ENCODE measurements around the gene ARHGAP4.

Gene ARHGAP4

DNA sequence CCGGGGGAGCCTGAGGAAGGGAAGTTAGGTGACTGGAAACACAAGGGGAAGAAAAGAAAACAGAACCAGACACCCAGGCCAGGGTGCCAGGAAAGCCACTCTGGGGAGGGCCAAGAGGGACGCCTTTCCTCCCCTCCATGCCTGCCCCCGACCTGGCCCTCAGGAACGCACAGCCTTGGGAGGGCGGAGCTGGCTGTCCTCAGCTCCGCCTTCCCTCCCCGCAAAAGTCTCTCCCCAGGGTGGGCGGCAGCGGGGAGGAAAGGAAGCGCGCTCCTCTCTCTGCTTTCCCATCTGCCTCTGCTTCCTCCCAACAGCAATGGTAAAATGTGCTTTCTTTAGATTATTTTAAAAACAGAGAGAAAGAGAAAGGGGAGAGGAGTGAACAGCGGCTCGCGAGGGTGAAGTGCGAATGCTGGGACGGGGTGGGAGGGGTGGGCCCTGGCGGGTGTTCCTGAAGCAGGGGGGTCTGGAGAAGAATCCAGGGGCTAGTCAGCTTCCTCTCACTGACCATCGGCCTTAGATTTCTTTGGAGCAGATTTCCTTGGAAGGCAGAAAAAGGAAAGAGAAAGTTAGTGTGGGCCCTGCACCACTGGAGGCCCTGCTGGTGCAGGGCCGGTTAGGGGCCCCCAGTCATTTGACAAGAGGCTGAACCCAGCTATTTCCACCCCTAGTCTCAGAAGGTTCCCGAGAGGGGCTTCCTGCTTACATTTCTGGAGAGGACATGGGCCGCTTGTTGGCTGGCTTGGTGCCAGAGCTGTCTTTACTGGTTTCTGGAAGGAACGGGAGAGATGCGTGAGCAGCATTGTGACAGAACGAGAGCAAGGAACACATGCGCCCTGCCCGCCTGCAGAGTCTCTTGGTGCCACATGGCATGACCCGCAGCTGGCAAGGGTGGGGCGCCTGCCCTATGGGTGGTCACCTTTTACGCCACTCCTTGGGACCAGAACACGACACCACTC is 23.1 kb upstream of the ARHGAP4 start:
- Histone ChIP-seq H3K9ac (ENCODE audit: low read length) (no peak overlapping the region), H3K4me3 (ENCODE audit: low read length) (no peak overlapping the region), H3K27me3 (ENCODE audit: control insufficient read depth, insufficient read depth, low read length) (no peaks in the 10 kb centered on the region), H3K9me3 (ENCODE audit: control insufficient read depth, low read length) (no peaks in the 10 kb centered on the region), H3K36me3 (ENCODE audit: control insufficient read depth, insufficient read depth, low read length) (peaks cover 17% of the 10 kb centered on the region), H3K4me1 (ENCODE audit: control insufficient read depth, insufficient read depth, low read length) (peaks cover 3% of the 10 kb centered on the region)

DNA sequence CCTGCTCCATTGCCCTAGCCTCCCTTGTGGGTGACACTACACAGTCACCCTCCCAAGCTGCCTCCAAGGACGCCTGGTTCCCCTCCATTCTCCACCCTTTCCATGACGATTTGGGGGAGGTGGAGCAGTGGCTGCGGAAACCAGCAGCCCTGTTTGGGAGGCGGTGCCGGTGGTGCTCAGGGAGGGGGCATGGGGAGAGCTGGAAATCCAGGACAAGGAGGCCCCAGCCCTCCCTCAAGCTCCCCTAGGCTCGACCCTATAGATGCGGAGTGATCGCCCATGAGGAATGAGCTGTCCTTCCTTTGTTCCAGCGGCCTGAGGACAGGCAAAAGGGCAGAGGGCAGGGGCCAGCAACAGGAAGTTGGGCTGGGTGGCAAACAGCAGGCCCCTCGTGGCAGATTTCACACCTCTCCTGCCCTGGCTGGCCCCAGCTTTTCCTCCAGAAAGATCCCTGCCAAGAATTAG is 22.0 kb upstream of the ARHGAP4 start:
- H3K9ac ChIP-seq (ENCODE audit: low read length), result no peak overlapping the region
- no peaks in the 10 kb centered on the region for H3K27me3 ChIP-seq (ENCODE audit: control insufficient read depth, insufficient read depth, low read length)
- H3K9me3 ChIP-seq (ENCODE audit: control insufficient read depth, low read length), result no peaks in the 10 kb centered on the region
- H3K4me3 ChIP-seq (ENCODE audit: low read length), result no peak overlapping the region
- peaks cover under 1% of the 10 kb centered on the region for H3K4me1 ChIP-seq (ENCODE audit: control insufficient read depth, insufficient read depth, low read length)
- peaks cover 16% of the 10 kb centered on the region for H3K36me3 ChIP-seq (ENCODE audit: control insufficient read depth, insufficient read depth, low read length)

DNA sequence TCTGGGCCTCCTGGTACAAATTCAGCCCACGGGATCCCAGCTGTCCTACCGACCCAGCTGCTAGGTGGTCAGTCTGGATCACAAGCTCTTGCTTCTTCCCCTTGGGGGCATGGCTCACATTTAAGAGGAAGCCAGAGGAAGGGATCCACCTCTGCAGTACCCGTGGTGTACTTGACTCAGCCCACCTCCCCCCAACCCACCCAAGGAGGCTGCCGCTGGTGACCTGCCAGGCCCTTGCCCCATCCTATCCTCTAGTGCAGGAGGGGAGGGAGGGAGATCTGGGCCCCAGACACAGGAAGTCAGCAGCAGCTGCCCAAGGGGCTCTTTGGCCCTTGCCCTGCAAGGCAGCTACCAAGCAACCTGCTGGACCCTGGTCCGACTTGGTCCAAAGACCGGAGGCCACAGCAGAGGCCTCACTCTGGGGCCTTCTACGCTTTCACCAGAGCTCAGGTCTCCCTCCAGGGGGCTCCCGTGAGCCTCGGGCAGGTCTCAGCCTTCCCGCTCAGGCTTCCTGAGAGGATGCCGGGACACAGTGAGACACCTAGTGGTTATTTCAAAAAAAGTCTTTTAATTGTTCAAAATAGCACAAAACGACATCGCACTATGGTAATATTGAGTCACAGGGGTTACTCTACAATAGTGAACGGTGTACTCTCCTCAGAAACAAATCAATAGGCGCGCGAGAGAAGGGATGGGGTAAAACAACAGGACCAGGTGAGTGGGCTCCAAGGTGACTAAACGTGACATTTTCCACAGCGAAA is 21.1 kb upstream of the ARHGAP4 start:
- H3K9me3 ChIP-seq (ENCODE audit: control insufficient read depth, low read length), result no peaks in the 10 kb centered on the region
- H3K9ac ChIP-seq (ENCODE audit: low read length), result no peak overlapping the region
- no peaks in the 10 kb centered on the region for H3K27me3 ChIP-seq (ENCODE audit: control insufficient read depth, insufficient read depth, low read length)
- no peak overlapping the region for H3K4me3 ChIP-seq (ENCODE audit: low read length)
- H3K36me3 ChIP-seq (ENCODE audit: control insufficient read depth, insufficient read depth, low read length), result peaks cover 7% of the 10 kb centered on the region
- no peaks in the 10 kb centered on the region for H3K4me1 ChIP-seq (ENCODE audit: control insufficient read depth, insufficient read depth, low read length)

DNA sequence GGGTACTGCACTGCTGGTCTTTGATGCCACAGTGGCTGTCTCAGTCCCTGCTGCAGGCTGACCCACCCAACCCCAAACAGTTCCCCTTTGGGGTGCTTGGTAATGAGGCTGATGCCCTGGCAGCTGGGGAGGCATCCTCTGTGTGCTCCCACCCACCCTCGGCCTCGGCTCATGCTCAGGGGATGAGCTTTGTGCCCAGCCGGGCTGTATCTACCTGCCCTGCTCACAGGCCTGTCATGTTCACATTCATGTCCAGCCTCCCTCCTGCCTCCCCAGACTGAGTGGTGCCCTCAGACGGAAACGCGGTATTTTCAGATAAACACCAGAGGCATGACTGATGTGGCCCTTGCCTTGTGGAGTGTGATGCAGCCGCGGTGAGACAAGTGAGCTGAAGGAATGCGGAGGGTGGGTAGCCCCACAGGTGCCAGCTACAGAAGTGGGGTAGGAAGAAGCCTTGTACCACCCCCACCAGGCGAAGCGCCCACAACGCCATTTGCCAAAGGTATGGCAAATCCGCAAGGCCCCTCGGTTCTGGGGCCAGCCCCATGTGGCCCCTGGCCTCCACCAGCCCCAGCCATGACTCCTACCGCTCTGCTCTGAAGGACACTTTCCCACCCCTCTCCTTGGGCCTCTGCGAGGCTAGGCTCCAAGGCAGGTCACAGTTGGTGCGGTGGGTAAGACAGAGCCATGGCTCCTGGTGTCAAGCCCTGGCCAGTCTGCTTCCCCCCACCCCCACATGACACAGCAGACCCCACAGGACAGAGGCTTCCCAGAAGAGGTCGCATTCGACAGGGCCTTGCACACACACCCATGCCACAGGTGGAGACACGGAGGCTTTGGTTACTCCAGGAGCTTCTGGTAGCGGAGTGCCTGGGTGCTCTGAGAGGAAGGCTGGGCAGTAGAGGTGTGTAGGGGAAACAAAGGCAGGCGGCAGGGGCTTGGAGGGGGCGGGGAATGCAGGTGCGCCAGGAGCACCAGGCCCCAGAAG is 20.2 kb upstream of the ARHGAP4 start:
- Histone ChIP-seq H3K9me3 (ENCODE audit: control insufficient read depth, low read length) (no peaks in the 10 kb centered on the region), H3K9ac (ENCODE audit: low read length) (no peak overlapping the region), H3K36me3 (ENCODE audit: control insufficient read depth, insufficient read depth, low read length) (peaks cover 5% of the 10 kb centered on the region), H3K4me1 (ENCODE audit: control insufficient read depth, insufficient read depth, low read length) (no peaks in the 10 kb centered on the region), H3K4me3 (ENCODE audit: low read length) (no peak overlapping the region), H3K27me3 (ENCODE audit: control insufficient read depth, insufficient read depth, low read length) (no peaks in the 10 kb centered on the region)

DNA sequence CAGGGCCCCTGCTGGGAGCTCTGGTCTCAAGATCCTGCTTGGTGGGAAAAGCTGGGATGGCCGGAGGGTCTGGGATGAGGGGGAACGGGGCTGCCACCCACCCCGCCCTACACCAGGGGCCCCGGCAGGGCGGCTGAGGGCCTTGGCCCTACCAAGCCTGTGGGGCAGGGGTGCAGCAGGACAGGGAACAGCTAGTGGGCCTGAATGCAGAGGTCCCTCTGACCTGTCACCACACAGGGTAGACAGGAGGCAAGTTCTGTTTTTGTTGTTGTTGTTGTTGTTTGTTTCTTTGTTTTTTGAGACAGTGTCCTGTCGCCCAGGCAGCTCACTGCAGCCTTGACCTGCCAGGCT is 18.7 kb upstream of the ARHGAP4 start:
- Histone ChIP-seq H3K36me3 (ENCODE audit: control insufficient read depth, insufficient read depth, low read length) (no peaks in the 10 kb centered on the region), H3K9me3 (ENCODE audit: control insufficient read depth, low read length) (no peaks in the 10 kb centered on the region), H3K4me3 (ENCODE audit: low read length) (no peak overlapping the region), H3K9ac (ENCODE audit: low read length) (no peak overlapping the region), H3K4me1 (ENCODE audit: control insufficient read depth, insufficient read depth, low read length) (no peaks in the 10 kb centered on the region), H3K27me3 (ENCODE audit: control insufficient read depth, insufficient read depth, low read length) (no peaks in the 10 kb centered on the region)

DNA sequence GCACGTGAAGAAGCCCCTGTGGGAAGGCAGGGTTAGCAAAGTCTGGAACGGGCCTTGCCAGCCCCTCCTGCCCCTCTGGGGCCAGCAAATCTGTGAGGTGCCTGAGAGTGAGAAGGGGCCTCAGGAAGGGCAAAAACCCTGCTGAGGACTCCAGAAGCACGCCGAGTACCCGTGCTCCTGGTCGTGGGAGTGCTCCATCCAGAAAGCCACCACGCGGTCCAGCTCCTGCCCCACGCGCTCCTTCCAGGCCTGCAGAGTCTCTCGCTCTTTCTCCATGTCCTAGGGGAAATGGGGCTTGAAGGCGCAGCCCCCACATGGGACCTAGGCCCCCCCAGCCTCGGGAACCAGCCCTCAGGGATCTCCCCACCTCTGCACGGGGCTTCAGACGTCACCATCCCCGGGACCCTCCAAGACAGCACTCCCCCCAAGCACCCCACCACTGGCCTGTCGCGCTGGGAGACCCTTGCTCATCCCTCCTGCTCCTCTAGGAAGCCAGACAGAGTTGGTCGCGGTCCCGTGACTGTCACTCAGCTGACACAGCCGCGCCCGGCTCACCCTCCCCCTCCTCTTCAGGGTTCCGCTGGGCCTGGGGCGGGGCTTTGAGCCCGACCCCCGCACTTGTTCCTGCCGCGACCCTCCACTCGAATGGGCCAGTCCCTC is 18.2 kb upstream of the ARHGAP4 start, which contains the start of gene RENBP:
Gene RENBP (minus strand): TSS at position 504 of the 660 bp plus-strand sequence. CDS start 33 bp downstream, at position 471.
- no peak within 1 kb of the TSS for H3K4me3 ChIP-seq (ENCODE audit: low read length)
- H3K4me1 ChIP-seq (ENCODE audit: control insufficient read depth, insufficient read depth, low read length), result no peaks in the 10 kb centered on the region
- no peaks in the 10 kb centered on the region for H3K27me3 ChIP-seq (ENCODE audit: control insufficient read depth, insufficient read depth, low read length)
- no peak within 1 kb of the TSS for H3K9ac ChIP-seq (ENCODE audit: low read length)
- H3K9me3 ChIP-seq (ENCODE audit: control insufficient read depth, low read length), result no peaks in the 10 kb centered on the region
- H3K36me3 ChIP-seq (ENCODE audit: control insufficient read depth, insufficient read depth, low read length), result no peaks in the 10 kb centered on the region

DNA sequence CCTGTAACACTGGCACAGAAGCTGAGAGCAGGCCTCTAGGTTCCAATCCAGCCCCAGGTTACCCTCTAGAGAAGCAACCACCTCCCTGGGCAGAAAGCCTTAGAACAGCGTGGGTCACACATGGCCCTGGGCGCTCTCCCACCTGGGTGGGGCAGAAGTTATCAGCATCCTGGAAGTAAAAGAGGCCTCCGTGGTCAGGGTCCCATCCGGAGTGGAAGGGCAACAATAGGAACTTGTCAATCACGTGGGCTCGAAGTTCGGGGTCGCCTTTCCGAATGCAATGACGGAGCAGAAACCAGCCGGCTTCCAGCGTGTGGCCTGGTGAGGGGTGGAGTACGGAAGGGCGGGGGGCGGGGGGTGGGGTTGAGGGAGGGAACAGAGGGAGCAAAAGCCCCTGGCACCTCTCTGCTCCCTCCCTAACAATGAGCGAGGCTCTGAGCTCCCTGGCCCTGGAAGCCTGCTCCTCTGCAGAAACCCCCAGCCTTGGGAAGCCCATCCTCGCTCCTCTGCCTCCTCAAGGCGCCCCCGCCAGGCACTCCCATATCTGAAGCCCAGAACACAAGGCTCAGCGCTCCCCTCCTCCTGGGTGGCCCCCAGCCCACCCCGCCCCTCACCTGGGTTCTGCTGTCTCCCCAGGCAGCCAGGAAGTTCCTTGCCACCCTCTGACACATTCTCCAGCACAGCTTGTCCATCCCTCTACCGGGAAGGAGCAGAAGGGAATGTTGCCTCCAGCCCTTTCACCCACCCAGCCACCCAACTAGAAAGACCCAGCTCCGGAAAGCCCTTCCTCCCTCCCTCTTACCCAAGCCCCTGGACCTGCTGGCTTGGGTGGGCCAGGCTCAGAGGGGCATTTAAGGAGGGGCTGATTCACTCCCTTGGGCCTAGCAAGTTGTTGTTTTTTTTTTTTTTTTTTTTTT is 15.5 kb upstream of the ARHGAP4 start:
- Histone ChIP-seq H3K36me3 (ENCODE audit: control insufficient read depth, insufficient read depth, low read length) (no peaks in the 10 kb centered on the region), H3K4me3 (ENCODE audit: low read length) (no peak overlapping the region), H3K9ac (ENCODE audit: low read length) (no peak overlapping the region), H3K9me3 (ENCODE audit: control insufficient read depth, low read length) (no peaks in the 10 kb centered on the region), H3K27me3 (ENCODE audit: control insufficient read depth, insufficient read depth, low read length) (no peaks in the 10 kb centered on the region), H3K4me1 (ENCODE audit: control insufficient read depth, insufficient read depth, low read length) (no peaks in the 10 kb centered on the region)

DNA sequence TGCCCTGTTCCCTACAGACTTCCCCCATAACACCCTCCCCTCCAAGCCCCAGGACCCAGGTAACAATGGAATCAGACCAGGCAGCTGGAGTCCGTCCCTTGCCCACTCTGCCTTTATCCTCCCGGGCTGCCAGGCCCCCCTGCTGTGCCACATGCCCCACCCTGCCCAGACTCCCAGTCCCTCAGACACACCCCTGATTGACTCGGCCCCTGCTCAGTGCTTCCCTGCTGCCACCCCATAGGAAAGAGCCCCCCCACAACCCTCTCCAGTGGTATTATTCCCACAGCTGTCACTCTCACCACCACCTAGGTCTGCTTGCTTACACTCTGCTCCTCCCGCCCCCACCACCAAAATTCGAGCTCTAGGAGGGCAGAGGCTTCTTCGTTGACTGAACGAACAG is 13.5 kb upstream of the ARHGAP4 start:
- Histone ChIP-seq H3K9me3 (ENCODE audit: control insufficient read depth, low read length) (no peaks in the 10 kb centered on the region), H3K36me3 (ENCODE audit: control insufficient read depth, insufficient read depth, low read length) (no peaks in the 10 kb centered on the region), H3K9ac (ENCODE audit: low read length) (no peak overlapping the region), H3K4me1 (ENCODE audit: control insufficient read depth, insufficient read depth, low read length) (no peaks in the 10 kb centered on the region), H3K27me3 (ENCODE audit: control insufficient read depth, insufficient read depth, low read length) (no peaks in the 10 kb centered on the region), H3K4me3 (ENCODE audit: low read length) (no peak overlapping the region)

DNA sequence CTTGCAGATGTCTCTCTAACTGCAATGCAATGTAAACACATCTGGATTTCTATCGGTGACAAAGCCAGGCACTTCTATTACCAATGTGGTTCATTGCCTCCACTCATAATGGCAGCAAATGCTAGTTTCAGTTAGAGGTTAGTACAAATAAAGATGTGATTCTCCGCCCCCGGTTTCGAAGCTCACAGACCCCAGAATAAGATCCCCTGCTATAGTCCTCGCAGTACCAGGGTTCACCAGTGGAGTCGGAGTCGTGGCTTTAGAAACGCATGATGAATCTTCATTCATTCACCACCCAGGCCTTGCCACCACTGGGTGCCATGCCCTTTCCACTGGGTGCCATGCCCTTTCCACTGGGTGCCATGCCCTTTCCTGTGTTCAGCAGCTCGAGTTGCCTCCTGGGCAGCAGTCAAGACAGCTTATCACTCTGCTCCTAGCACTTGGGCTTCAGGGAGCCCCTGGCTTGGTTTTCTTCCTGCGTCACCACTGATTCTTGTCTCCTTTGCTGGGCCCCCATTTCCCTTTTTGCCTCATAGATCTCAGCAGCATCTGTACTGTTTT is 12.2 kb upstream of the ARHGAP4 start:
- no peaks in the 10 kb centered on the region for H3K27me3 ChIP-seq (ENCODE audit: control insufficient read depth, insufficient read depth, low read length)
- H3K36me3 ChIP-seq (ENCODE audit: control insufficient read depth, insufficient read depth, low read length), result no peaks in the 10 kb centered on the region
- H3K9me3 ChIP-seq (ENCODE audit: control insufficient read depth, low read length), result no peaks in the 10 kb centered on the region
- no peak overlapping the region for H3K9ac ChIP-seq (ENCODE audit: low read length)
- H3K4me3 ChIP-seq (ENCODE audit: low read length), result no peak overlapping the region
- H3K4me1 ChIP-seq (ENCODE audit: control insufficient read depth, insufficient read depth, low read length), result peaks cover 5% of the 10 kb centered on the region

DNA sequence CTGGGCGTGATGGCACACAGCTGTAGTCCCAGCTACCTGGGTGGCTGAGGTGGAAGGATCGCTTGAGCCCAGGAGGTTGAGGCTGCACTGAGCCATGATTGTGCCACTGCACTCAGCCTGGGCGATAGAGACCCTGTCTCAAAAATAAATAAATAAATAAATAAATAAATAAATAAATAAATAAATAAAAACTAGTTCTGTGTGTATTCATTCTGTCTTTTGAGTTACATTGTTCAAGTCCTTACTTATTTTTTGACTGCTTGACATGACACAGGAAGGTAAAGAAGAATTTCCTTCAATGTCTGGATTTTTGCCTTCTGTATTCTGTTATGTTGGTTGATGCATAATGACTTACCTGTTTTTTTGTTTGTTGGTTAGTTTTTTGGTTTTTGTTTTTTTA is 11.0 kb upstream of the ARHGAP4 start:
- Histone ChIP-seq H3K9me3 (ENCODE audit: control insufficient read depth, low read length) (no peaks in the 10 kb centered on the region), H3K4me1 (ENCODE audit: control insufficient read depth, insufficient read depth, low read length) (peaks cover 5% of the 10 kb centered on the region), H3K4me3 (ENCODE audit: low read length) (no peak overlapping the region), H3K36me3 (ENCODE audit: control insufficient read depth, insufficient read depth, low read length) (no peaks in the 10 kb centered on the region), H3K27me3 (ENCODE audit: control insufficient read depth, insufficient read depth, low read length) (no peaks in the 10 kb centered on the region), H3K9ac (ENCODE audit: low read length) (no peak overlapping the region)

Measured in mucosa of stomach (tissue), 1 donor.